ENCODE measurements around the gene C2orf72. TPM values are rescaled to one million over a fixed set of nuclear protein-coding genes. Genes with fewer than 3 reads are reported as not detected.

Gene C2orf72
- total RNA-seq, result under 1 TPM in 3 of 4 donors, not detected in 1; 0.06 to 0.83 (median 0.17) TPM

DNA sequence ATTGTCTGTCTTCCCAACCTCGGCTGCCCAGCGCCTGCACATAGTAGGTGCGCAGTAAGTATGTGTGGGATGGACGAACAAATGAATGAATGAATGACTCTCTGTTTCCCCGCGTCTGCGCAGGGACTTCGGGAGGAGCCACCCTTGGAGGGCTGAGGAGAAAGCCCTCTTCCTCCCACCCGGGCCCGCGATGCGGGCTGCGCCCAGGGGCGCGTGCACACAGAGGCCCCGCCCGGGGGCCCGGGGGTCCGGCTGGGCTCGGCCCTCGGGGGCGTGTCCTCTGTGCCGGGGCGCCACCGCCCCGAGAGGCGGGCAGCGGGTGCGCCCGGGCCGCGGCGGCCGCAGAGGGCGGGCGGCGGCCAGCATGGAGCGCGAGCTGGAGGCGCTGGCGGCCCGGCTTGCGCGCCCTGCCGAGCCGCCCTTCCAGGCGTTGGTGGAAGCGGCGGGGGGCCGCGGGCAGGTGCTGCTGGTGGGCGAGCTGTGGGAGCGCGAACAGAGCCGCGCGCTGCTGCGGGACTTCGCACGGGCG, at the start of gene C2orf72:
C2orf72 (plus strand) TSS at position 322 of the 529 bp plus-strand sequence; CDS start at position 365, 43 bp downstream.
- Histone ChIP-seq H3K4me3 (peak within 1 kb of the TSS; percentile 30 to 53 (median 36)), H3K4me1 (peaks cover 0 to 17% (median 12%) of the 10 kb centered on the region in 4 donors), H3K27me3 (peaks cover 0 to 92% (median 39%) of the 10 kb centered on the region in 4 donors), H3K36me3 (no peaks in the 10 kb centered on the region), H3K9me3 (no peaks in the 10 kb centered on the region), H3K27ac (replicated peaks in 1 of 4) (no peak within 1 kb of the TSS)
- intact Hi-C loops (cut with DNase I), result no loop called here
- TF ChIP-seq POLR2AphosphoS5 (IDR thresholded peaks at IDR 0.05) (no peak), POLR2A (IDR thresholded peaks at IDR 0.05; ENCODE audit: low read depth) (no peak), EP300 (IDR thresholded peaks at IDR 0.05) (no peak)
- TF ChIP-seq, protein P1, sequence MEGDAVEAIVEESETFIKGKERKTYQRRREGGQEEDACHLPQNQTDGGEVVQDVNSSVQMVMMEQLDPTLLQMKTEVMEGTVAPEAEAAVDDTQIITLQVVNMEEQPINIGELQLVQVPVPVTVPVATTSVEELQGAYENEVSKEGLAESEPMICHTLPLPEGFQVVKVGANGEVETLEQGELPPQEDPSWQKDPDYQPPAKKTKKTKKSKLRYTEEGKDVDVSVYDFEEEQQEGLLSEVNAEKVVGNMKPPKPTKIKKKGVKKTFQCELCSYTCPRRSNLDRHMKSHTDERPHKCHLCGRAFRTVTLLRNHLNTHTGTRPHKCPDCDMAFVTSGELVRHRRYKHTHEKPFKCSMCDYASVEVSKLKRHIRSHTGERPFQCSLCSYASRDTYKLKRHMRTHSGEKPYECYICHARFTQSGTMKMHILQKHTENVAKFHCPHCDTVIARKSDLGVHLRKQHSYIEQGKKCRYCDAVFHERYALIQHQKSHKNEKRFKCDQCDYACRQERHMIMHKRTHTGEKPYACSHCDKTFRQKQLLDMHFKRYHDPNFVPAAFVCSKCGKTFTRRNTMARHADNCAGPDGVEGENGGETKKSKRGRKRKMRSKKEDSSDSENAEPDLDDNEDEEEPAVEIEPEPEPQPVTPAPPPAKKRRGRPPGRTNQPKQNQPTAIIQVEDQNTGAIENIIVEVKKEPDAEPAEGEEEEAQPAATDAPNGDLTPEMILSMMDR (IDR thresholded peaks at IDR 0.05), result no peak
- 5% methylated on average over 10 of the region's 61 CpGs for WGBS
- DNase-seq (ENCODE audit: extremely low spot score), result no peak

DNA sequence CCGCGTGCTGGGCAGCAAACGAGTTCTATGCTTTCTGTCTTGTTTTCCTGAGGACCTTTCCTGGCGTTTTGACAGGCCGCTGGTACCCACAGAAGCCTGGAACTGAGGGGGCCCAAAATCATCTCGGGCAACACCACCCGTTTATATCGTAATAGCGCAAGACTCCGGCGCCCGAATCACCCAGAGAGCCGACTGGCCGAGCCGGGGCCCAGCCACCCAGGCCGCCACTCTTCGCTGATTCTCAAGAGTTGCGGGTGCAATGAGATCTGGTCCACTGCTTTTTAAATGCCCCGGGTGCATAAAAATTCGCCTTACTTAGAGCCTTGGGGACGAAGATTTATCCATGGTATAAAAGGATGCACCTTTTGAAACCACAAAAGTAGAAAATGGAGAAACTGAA, 47.6 kb upstream of the C2orf72 start:
- Histone ChIP-seq H3K36me3 (no peaks in the 10 kb centered on the region), H3K27ac (replicated peaks in 1 of 4) (no peak overlapping the region), H3K4me3 (no peak overlapping the region), H3K9me3 (no peaks in the 10 kb centered on the region), H3K27me3 (peaks cover 0 to 61% (median 3%) of the 10 kb centered on the region in 4 donors), H3K4me1 (peaks cover 3 to 10% (median 6%) of the 10 kb centered on the region in 4 donors)
- intact Hi-C loops (cut with DNase I), result no loop called here
- no peak for DNase-seq (ENCODE audit: extremely low spot score)
- 97% methylated on average over 21 of the region's 21 CpGs for WGBS
- TF ChIP-seq EP300 (IDR thresholded peaks at IDR 0.05) (no peak), POLR2A (IDR thresholded peaks at IDR 0.05; ENCODE audit: low read depth) (no peak)

DNA sequence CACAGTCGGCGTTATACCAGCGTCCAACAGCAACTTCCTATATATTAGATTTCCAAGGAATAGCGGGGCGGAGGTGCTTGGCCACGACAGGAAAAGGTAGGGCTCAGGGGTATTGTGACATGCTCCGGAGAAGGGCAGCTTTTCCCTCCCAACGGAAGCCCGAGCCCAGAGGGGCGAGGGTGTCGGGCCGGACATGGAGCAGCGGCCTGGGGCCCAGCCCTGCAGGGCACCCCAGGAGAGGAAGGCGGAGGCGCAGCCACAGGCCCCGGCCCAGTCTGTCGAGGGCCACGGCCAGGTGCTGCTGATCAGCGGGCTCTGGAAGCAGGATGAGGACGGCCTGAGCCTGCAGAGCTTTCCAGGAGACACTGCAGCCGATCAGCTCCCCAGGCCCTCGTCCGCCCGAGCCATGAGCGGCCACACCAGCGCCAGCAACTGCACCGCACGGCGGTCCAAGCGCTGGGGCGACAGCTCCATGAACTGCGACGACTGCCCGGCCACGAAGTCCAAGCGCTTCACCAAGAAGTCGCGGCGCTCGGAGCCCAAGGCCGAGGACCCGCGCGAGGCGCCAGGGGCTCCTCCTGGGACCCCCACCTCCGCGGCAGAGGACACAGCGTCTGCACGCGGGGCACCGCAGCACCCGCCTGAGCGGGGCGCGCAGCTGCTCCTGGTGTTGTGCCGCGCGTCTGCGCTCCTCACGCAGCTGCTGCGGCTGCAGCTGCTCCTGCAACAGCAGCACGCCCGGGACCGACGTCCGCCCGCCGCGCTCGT, 47.0 kb upstream of the C2orf72 start:
- Histone ChIP-seq H3K36me3 (no peaks in the 10 kb centered on the region), H3K27me3 (peaks cover 0 to 65% (median 3%) of the 10 kb centered on the region in 4 donors), H3K4me1 (peaks cover 3 to 10% (median 6%) of the 10 kb centered on the region in 4 donors), H3K27ac (replicated peaks in 1 of 4) (no peak overlapping the region), H3K9me3 (no peaks in the 10 kb centered on the region), H3K4me3 (no peak overlapping the region)
- intact Hi-C loops (cut with DNase I), result no loop called here
- no peak for DNase-seq (ENCODE audit: extremely low spot score)
- TF ChIP-seq POLR2AphosphoS5 (IDR thresholded peaks at IDR 0.05), result no peak
- no peak for TF ChIP-seq POLR2A (IDR thresholded peaks at IDR 0.05; ENCODE audit: low read depth)
- no peak for TF ChIP-seq EP300 (IDR thresholded peaks at IDR 0.05)
- 60% methylated on average over 15 of the region's 70 CpGs for whole genome bisulfite sequencing

DNA sequence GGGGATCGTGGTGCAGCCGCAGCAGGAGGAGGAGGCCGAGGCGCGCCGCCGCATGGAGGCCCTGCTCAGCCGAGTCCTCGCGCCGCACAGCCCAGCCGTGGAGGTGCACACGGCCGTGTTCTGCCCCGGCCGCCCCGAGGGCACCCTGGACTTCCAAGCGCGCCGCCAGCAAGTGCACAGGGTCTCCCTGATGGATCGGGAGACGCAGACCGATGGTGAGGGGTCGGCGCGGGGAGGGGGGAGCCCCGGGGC, 46.5 kb upstream of the C2orf72 start:
- H3K27me3 ChIP-seq, result peaks cover 0 to 68% (median 3%) of the 10 kb centered on the region in 4 donors
- WGBS, result 36% methylated on average over 10 of the region's 27 CpGs
- no peaks in the 10 kb centered on the region for H3K9me3 ChIP-seq
- H3K36me3 ChIP-seq, result no peaks in the 10 kb centered on the region
- TF ChIP-seq POLR2AphosphoS5 (IDR thresholded peaks at IDR 0.05) (no peak), POLR2A (IDR thresholded peaks at IDR 0.05; ENCODE audit: low read depth) (no peak), EP300 (IDR thresholded peaks at IDR 0.05) (no peak)
- TF ChIP-seq, protein P1 (IDR thresholded peaks at IDR 0.05), result no peak
- H3K27ac ChIP-seq (replicated peaks in 1 of 4), result no peak overlapping the region
- intact Hi-C loops (cut with DNase I), result no loop called here
- DNase-seq (ENCODE audit: extremely low spot score), result no peak
- H3K4me3 ChIP-seq, result no peak overlapping the region
- H3K4me1 ChIP-seq, result peaks cover 3 to 10% (median 6%) of the 10 kb centered on the region in 4 donors

DNA sequence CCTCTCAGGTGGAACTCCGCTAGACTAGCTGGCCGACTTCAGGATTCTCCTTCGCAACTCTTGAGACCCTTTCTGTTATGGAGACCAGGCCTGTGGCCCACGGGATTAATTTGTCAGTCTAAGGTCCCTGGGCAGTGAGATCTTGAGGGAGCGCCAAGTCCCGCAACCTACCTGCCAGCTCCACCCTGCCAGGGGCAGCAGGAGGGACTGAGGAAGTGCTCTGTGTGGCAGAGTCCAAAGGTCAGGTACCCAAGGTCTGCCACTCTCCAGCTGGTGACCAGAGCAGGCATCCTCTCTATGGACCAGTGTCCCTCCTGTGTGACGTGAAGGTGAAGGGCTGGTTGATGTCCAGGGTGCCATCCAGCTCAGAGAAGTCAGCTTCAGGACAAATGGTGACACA, 45.7 kb upstream of the C2orf72 start:
- Histone ChIP-seq H3K9me3 (no peaks in the 10 kb centered on the region), H3K4me1 (peaks cover 3 to 9% (median 5%) of the 10 kb centered on the region in 4 donors), H3K36me3 (no peaks in the 10 kb centered on the region), H3K27me3 (peaks cover 0 to 69% (median 3%) of the 10 kb centered on the region in 4 donors), H3K27ac (replicated peaks in 1 of 4) (no peak overlapping the region), H3K4me3 (no peak overlapping the region)
- TF ChIP-seq, protein P1 (IDR thresholded peaks at IDR 0.05), result no peak
- TF ChIP-seq EP300 (IDR thresholded peaks at IDR 0.05) (no peak), POLR2AphosphoS5 (IDR thresholded peaks at IDR 0.05) (no peak), POLR2A (IDR thresholded peaks at IDR 0.05; ENCODE audit: low read depth) (no peak)
- no peak for DNase-seq (ENCODE audit: extremely low spot score)
- intact Hi-C loops (cut with DNase I), result no loop called here
- 80% methylated on average over 5 of the region's 7 CpGs for WGBS

Measured in esophagus muscularis mucosa (tissue), 4 donors.